Endodermal cell (in vitro differentiated cells): ENCODE results near the gene PREX1. TPM values are rescaled to one million over a fixed set of nuclear protein-coding genes. Genes with fewer than 3 reads are reported as not detected.
"Not testable (repeated sequence)": the region's sequence is repeated elsewhere in the genome, so short reads cannot be mapped to it uniquely, and the experiment has no call there.

Experiments used
- DNase-seq: peaks from one replicate; pipeline ENCODE4 v3.0.0-alpha.2; 2017
- H3K27ac ChIP-seq: 2 replicates; pipeline ENCODE4 v1.5.1; 2013; ENCODE audit warnings: mild to moderate bottlenecking, low read depth, low read length, moderate library complexity
- H3K27me3 ChIP-seq: 2 replicates; pipeline ENCODE4 v1.6.1; 2013; ENCODE audit warnings: mild to moderate bottlenecking, low read length, moderate library complexity; ENCODE audit not compliant: insufficient read depth, control insufficient read depth, poor library complexity, severe bottlenecking
- H3K36me3 ChIP-seq: 2 replicates; pipeline ENCODE4 v1.7.0; 2013; ENCODE audit warnings: mild to moderate bottlenecking, low read length, moderate library complexity; ENCODE audit not compliant: control insufficient read depth, insufficient read depth
- H3K4me1 ChIP-seq: one replicate; pipeline ENCODE4 v1.7.0; 2013; ENCODE audit warnings: low read length; ENCODE audit not compliant: control insufficient read depth, insufficient read depth
- H3K4me3 ChIP-seq: 2 replicates; pipeline ENCODE4 v1.5.1; 2013; ENCODE audit warnings: mild to moderate bottlenecking, low read length, moderate library complexity
- H3K9ac ChIP-seq: 2 replicates; pipeline ENCODE4 v1.6.1; 2013; ENCODE audit warnings: mild to moderate bottlenecking, low read length, moderate library complexity; ENCODE audit not compliant: poor library complexity, severe bottlenecking; ENCODE audit errors: extremely low read depth
- H3K9me3 ChIP-seq: 2 replicates; pipeline ENCODE4 v1.6.1; 2013; ENCODE audit warnings: mild to moderate bottlenecking, low read length, moderate library complexity; ENCODE audit not compliant: control insufficient read depth
- H3K27ac Mint-ChIP-seq: 2 replicates; pipeline ENCODE4 v1.8.0; 2020; ENCODE audit warnings: mixed read lengths
- H3K27me3 Mint-ChIP-seq: 2 replicates; pipeline ENCODE4 v1.8.0; 2021; ENCODE audit warnings: mild to moderate bottlenecking, mixed read lengths; ENCODE audit not compliant: insufficient read depth
- H3K36me3 Mint-ChIP-seq: 2 replicates; pipeline ENCODE4 v1.8.0; 2020; ENCODE audit warnings: low read depth, mixed read lengths
- H3K4me1 Mint-ChIP-seq: 2 replicates; pipeline ENCODE4 v1.8.0; 2020; ENCODE audit warnings: mixed read lengths
- H3K4me3 Mint-ChIP-seq: 2 replicates; pipeline ENCODE4 v1.8.0; 2020; ENCODE audit warnings: mild to moderate bottlenecking, moderate library complexity, mixed read lengths
- H3K9me3 Mint-ChIP-seq: 2 replicates; pipeline ENCODE4 v1.8.0; 2020; ENCODE audit warnings: mild to moderate bottlenecking, mixed read lengths
- WGBS, 2 experiments: methylation state at CpG; one replicate each; pipeline versions ENCODE4 v1.1.5 to v1.1.7; 2013; ENCODE audit warnings: missing lambda C conversion rate in 2 of 2, mixed read lengths in 1 of 2; ENCODE audit not compliant: insufficient coverage in 1 of 2, insufficient read length in 1 of 2; 5-methylcytosine and 5-hydroxymethylcytosine counted together
- total RNA-seq, 2 donors: library from RNA; stranded (reverse); fragmentation: NEBNext Ultra II Directional in 1 of 2; extraction: Animal tissue kit (Norgen Biotek cat#: 25700) in 1 of 2; gene quantifications; 2 replicates in 1 of 2; 3 replicates in 1 of 2; pipeline ENCODE4 v1.2.1, GENCODE V29; 2021
- TF ChIP-seq, protein P1 (sequence below): fragments of 200-600 bp; sonication (generic); conservative IDR thresholded peaks from 2 replicates; pipeline ENCODE4 v1.5.0; 2021; ENCODE audit warnings: antibody characterized with exemption, mild to moderate bottlenecking

PREX1 gene
- total RNA-seq, 2 donors from 2014 or later = 65.3 to 70.5 TPM

DNA sequence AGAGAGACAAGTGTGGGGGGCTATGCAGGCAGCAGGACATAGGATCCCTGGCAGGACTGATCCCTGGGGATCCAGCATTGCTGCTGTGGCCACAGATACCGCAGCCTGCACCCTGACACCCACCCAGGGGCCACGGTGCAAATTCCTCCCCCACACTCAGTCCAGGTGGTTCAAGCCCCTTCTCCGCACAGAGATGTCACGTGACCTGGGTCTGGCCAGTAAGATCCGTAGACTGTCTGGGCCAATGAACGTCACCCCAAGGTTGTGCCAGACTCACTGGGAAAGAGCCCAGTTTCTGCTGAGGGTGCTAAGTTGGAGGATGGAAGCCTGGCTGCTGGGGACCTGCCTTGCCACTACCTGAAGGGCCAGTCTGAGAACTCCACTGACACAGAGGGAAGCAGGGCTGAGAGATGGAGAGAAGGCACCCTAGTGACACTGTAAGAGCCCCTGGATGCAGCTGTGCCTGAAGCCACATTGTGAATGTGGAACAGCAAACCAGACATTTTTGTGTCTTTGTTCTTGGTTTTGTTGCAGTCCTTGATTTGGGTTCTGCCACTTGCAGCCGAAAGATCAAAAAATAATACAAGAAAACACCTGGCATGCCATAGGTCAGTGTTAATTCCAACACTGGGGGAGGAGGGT is 228.6 kb downstream of the PREX1 start:
- H3K4me1 Mint-ChIP-seq = no peaks in the 10 kb centered on the region
- WGBS, 2 experiments = 90 to 93% methylated on average over 6 to 7 of the region's 7 CpGs
- H3K4me1 ChIP-seq = no peaks in the 10 kb centered on the region
- TF ChIP-seq, protein P1, sequence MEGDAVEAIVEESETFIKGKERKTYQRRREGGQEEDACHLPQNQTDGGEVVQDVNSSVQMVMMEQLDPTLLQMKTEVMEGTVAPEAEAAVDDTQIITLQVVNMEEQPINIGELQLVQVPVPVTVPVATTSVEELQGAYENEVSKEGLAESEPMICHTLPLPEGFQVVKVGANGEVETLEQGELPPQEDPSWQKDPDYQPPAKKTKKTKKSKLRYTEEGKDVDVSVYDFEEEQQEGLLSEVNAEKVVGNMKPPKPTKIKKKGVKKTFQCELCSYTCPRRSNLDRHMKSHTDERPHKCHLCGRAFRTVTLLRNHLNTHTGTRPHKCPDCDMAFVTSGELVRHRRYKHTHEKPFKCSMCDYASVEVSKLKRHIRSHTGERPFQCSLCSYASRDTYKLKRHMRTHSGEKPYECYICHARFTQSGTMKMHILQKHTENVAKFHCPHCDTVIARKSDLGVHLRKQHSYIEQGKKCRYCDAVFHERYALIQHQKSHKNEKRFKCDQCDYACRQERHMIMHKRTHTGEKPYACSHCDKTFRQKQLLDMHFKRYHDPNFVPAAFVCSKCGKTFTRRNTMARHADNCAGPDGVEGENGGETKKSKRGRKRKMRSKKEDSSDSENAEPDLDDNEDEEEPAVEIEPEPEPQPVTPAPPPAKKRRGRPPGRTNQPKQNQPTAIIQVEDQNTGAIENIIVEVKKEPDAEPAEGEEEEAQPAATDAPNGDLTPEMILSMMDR = no peak
- no peak for DNase-seq
- no peaks in the 10 kb centered on the region for H3K36me3 ChIP-seq
- H3K27ac Mint-ChIP-seq = no peak overlapping the region
- no peaks in the 10 kb centered on the region for H3K9me3 ChIP-seq
- no peaks in the 10 kb centered on the region for H3K36me3 Mint-ChIP-seq
- no peak overlapping the region for H3K4me3 ChIP-seq
- H3K4me3 Mint-ChIP-seq = no peak overlapping the region
- no peak overlapping the region for H3K27ac ChIP-seq
- no peaks in the 10 kb centered on the region for H3K9me3 Mint-ChIP-seq
- no peak overlapping the region for H3K9ac ChIP-seq
- peaks cover 3% of the 10 kb centered on the region for H3K27me3 Mint-ChIP-seq
- H3K27me3 ChIP-seq = no peaks in the 10 kb centered on the region

DNA sequence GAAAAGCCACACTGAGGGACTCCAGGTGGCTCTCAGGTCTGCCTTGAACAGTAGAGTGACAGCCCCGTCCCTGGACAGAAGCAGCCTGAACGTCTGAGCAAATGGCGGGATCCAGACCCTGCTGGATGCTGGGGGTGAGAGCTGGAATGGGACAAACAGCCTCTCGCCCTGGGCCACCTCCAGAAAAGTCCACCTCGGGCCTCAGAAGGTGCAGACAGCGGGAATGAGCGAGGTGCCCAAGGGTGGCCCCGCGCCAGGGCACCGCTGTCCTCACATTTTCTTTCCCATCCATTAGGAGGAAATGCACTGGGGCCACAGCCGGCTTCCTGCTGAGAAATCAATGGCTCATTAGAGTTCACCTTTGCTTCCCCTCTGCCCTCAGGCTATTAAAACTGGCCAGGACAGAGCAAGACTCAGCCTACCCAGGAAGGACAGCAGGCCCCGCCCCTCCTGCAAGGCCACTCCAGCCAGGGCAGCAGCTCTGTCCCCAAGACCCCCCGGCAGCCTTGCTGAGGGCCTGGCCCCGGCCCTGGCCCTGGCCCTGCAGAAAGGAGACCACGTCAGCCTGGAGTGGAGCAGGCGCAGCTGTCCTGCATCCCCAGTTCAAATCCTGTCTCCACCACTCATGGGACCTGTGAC is 229.4 kb downstream of the PREX1 start:
- not testable (repeated sequence) for H3K27ac ChIP-seq, H3K4me3 Mint-ChIP-seq, H3K27me3 ChIP-seq, H3K9me3 ChIP-seq, H3K27ac Mint-ChIP-seq, H3K4me3 ChIP-seq, H3K36me3 ChIP-seq, H3K4me1 Mint-ChIP-seq, H3K4me1 ChIP-seq, H3K36me3 Mint-ChIP-seq, H3K9me3 Mint-ChIP-seq, H3K9ac ChIP-seq, H3K27me3 Mint-ChIP-seq
- WGBS, 2 experiments = 87 to 100% methylated on average over 2 to 16 of the region's 16 CpGs
- DNase-seq = peak; percentile 61

DNA sequence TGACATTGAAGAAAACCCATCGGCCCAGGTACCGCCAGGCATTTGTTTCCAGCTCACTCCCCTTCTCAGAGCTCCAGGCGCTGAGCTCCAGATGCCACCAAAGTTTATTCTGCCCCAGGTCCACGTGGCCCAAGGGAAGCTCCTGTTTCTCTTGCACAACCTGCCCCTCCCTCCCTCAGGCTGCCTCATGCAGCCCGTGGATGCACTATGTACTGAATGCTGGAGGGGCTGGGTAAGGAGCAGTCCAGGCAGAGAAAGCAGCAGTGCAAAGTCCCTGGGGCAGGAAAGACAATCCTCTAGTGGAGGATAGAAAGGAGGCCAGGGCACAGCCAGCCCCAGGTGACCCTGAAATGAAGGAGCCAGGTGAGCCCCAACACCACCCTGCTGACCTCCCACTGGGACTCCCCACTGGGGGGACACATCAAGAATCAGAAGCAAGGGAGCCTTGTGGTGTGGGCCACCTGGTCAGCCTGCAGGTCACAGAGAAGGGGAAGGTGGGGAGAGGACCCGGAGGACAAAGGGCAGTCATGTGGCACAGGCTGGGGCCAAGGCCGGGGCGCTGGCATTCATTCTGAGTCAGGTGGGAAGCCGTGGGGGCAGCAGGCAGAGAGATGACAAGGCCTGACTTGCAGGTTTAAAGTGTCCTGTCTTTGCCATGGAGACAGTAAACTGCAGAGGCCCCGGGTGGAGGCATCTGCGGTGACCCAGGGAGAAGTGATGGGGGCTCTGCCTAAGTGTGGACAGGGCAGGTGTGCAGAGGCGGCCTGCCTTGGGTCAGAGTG is 230.1 kb downstream of the PREX1 start:
- H3K27ac ChIP-seq = no peak overlapping the region
- no peaks in the 10 kb centered on the region for H3K36me3 ChIP-seq
- no peaks in the 10 kb centered on the region for H3K9me3 ChIP-seq
- no peaks in the 10 kb centered on the region for H3K27me3 ChIP-seq
- H3K9ac ChIP-seq = no peak overlapping the region
- Mint-ChIP-seq H3K9me3 (no peaks in the 10 kb centered on the region), H3K36me3 (no peaks in the 10 kb centered on the region), H3K27ac (no peak overlapping the region), H3K27me3 (peaks cover 3% of the 10 kb centered on the region), H3K4me1 (no peaks in the 10 kb centered on the region), H3K4me3 (no peak overlapping the region)
- TF ChIP-seq, protein P1 = no peak
- no peaks in the 10 kb centered on the region for H3K4me1 ChIP-seq
- no peak for DNase-seq
- no peak overlapping the region for H3K4me3 ChIP-seq
- WGBS, 2 experiments = 89 to 94% methylated on average over 6 to 12 of the region's 12 CpGs
